Gastroesophageal sphincter (tissue), 4 donors: ENCODE results near the gene RBM17. TPM values are rescaled to one million over a fixed set of nuclear protein-coding genes. Genes with fewer than 3 reads are reported as not detected.
"Not testable (repeated sequence)": the region's sequence is repeated elsewhere in the genome, so short reads cannot be mapped to it uniquely, and the experiment has no call there.

Experiments
- ATAC-seq: fragments of 150-250 bp; one replicate; pipeline ENCODE4 v1.9.1; 2016; ENCODE audit warnings: mild to moderate bottlenecking, moderate library complexity
- H3K27ac ChIP-seq, 4 donors: fragments of 200-600 bp; sonication (generic) in 3 of 4; 1 replicate in 3 of 4; 2 replicates in 1 of 4; pipeline ENCODE4 v1.5.1; 2016 to 2019
- H3K27me3 ChIP-seq: fragments of 200-600 bp; sonication (generic); one replicate; pipeline ENCODE4 v1.5.1; 2019
- H3K36me3 ChIP-seq, 2 donors: fragments of 200-600 bp; sonication (generic); one replicate each; pipeline ENCODE4 v1.5.1; 2019; ENCODE audit warnings: control low read depth in 1 of 2
- H3K4me1 ChIP-seq, 3 donors: fragments of 200-600 bp; sonication (generic); 1 replicate in 2 of 3; 2 replicates in 1 of 3; pipeline ENCODE4 v1.5.1; 2016 to 2019; ENCODE audit warnings: control low read depth in 2 of 3
- H3K4me3 ChIP-seq, 2 donors: fragments of 200-600 bp; sonication (generic); one replicate each; pipeline ENCODE4 v1.5.1; 2019; ENCODE audit warnings: mild to moderate bottlenecking in 1 of 2, moderate library complexity in 1 of 2
- H3K9me3 ChIP-seq, 3 donors: fragments of 200-600 bp; sonication (generic); one replicate each; pipeline ENCODE4 v1.5.1; 2017 to 2019; ENCODE audit warnings: control low read depth in 2 of 3
- EP300 ChIP-seq: sonication (generic); formaldehyde crosslinking; IDR thresholded peaks from one replicate; pipeline ENCODE4 v1.6.1; 2017; ENCODE audit warnings: antibody characterized with exemption, mild to moderate bottlenecking
- POLR2A ChIP-seq, 2 donors: fragments of 450-650 bp; IDR thresholded peaks; one replicate each; pipeline ENCODE4 v1.6.1; 2017; ENCODE audit warnings: antibody characterized with exemption in 2 of 2, mild to moderate bottlenecking in 2 of 2, moderate library complexity in 1 of 2
- POLR2AphosphoS5 ChIP-seq: sonication (generic); formaldehyde crosslinking; IDR thresholded peaks from one replicate; pipeline ENCODE4 v1.6.1; 2017; ENCODE audit warnings: antibody characterized with exemption
- WGBS, 2 donors: methylation state at CpG; one replicate each; pipeline ENCODE4 v1.1.5; 2018; ENCODE audit warnings: low coverage in 1 of 2; 5-methylcytosine and 5-hydroxymethylcytosine counted together
- total RNA-seq, 4 donors: library from RNA; depleted of rRNA; stranded (reverse); fragments of >200 nt; gene quantifications; one replicate each; pipeline ENCODE4 v1.1.0, GENCODE V29; 2016
- TF ChIP-seq, protein P1 (sequence below), 4 experiments: fragments of 200-600 bp in 2 of 4; fragments of 450-650 bp in 2 of 4; sonication (generic) in 1 of 4; IDR thresholded peaks; one replicate each; pipeline ENCODE4 v1.5.1; 2017 to 2019; ENCODE audit warnings: antibody characterized with exemption in 4 of 4, mild to moderate bottlenecking in 2 of 4, moderate library complexity in 2 of 4

The RBM17 gene, protein sequence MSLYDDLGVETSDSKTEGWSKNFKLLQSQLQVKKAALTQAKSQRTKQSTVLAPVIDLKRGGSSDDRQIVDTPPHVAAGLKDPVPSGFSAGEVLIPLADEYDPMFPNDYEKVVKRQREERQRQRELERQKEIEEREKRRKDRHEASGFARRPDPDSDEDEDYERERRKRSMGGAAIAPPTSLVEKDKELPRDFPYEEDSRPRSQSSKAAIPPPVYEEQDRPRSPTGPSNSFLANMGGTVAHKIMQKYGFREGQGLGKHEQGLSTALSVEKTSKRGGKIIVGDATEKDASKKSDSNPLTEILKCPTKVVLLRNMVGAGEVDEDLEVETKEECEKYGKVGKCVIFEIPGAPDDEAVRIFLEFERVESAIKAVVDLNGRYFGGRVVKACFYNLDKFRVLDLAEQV
- total RNA-seq = 10 to 100 TPM; 51.0 to 72.9 (median 66.7) TPM

DNA sequence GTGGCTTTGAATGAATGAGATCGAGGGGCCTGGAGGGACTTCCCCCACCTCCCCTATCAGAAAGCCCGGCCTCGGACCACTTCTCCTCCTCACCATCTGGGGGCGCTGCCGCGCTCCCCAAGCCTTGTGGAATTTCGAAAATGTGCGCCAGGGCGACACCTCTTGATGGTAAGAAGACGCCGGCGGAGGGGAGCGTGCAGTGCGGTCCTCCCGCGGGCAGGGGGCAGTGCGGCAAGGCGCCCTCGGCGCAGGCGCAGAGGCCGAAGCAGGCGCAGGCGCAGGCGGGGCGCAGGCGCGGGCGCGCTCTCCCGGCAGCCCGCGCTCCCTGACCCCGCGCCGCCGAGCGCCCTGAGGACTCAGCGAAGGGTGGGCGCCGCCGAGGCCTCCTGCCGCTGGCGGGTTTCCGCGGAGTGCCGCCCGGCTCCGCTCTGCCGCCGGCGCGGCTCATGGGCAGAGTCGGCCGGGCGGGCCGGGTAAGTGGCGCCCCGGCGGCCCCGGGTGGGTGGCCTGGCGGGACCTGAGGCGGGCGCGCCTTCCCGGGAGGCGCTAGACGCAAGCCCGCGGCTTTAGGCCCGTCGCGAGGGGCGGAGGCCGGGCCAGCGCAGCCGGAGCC lies at the start of gene RBM17:
RBM17 (plus strand) TSS at position 314 of the 613 bp plus-strand sequence. CDS start 8,032 bp downstream, outside the sequence.
- H3K4me3 ChIP-seq = peak within 1 kb of the TSS; percentile 60 to 99
- H3K36me3 ChIP-seq = no peaks in the 10 kb centered on the region
- peaks cover 6 to 66% (median 28%) of the 10 kb centered on the region in 3 donors for H3K4me1 ChIP-seq
- peak within 1 kb of the TSS; percentile 36 to 94 (median 89) for H3K27ac ChIP-seq
- TF ChIP-seq POLR2AphosphoS5 (peak; percentile 50), EP300 (no peak), POLR2A (IDR thresholded peaks at IDR 0.05) (peak; percentile 71 to 83)
- TF ChIP-seq, protein P1, sequence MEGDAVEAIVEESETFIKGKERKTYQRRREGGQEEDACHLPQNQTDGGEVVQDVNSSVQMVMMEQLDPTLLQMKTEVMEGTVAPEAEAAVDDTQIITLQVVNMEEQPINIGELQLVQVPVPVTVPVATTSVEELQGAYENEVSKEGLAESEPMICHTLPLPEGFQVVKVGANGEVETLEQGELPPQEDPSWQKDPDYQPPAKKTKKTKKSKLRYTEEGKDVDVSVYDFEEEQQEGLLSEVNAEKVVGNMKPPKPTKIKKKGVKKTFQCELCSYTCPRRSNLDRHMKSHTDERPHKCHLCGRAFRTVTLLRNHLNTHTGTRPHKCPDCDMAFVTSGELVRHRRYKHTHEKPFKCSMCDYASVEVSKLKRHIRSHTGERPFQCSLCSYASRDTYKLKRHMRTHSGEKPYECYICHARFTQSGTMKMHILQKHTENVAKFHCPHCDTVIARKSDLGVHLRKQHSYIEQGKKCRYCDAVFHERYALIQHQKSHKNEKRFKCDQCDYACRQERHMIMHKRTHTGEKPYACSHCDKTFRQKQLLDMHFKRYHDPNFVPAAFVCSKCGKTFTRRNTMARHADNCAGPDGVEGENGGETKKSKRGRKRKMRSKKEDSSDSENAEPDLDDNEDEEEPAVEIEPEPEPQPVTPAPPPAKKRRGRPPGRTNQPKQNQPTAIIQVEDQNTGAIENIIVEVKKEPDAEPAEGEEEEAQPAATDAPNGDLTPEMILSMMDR (IDR thresholded peaks at IDR 0.05) = peak; percentile 98 to 100 (median 100)
- H3K27me3 ChIP-seq = peaks cover 2% of the 10 kb centered on the region
- 0% methylated on average over 5 to 6 of the region's 77 CpGs for WGBS, 2 donors
- no peaks in the 10 kb centered on the region for H3K9me3 ChIP-seq
- peak; percentile 96 for ATAC-seq

DNA sequence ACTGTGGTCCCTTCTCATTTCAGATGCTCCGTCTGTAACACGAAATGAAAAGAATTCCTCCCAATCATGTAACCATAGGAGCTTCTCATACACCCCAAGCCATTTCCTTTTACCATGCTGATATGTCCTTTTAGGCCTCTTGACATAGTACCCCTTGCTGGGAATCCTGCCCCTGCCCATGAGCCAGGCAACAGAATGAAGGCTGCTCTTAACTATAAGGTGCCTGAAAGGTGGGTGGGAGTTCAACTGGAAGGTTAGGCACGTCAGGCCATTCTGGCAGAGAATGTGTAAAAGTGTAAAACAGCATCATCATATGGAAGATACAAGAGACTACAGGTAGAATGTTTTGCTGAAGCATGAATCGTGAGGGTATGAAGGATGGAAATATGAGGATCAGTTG lies 49.1 kb upstream of the RBM17 start:
- Histone ChIP-seq H3K27me3 (no peaks in the 10 kb centered on the region), H3K4me1 (no peaks in the 10 kb centered on the region), H3K36me3 (no peaks in the 10 kb centered on the region), H3K27ac (no peak overlapping the region), H3K4me3 (no peak overlapping the region), H3K9me3 (peaks cover 0 to 5% (median 0%) of the 10 kb centered on the region in 3 donors)
- no peak for ATAC-seq
- 82 to 87% methylated on average over 4 of the region's 4 CpGs for WGBS, 2 donors
- no peak for TF ChIP-seq POLR2A (IDR thresholded peaks at IDR 0.05)
- TF ChIP-seq, protein P1 (IDR thresholded peaks at IDR 0.05) = no peak
- TF ChIP-seq POLR2AphosphoS5 = no peak
- TF ChIP-seq EP300 = no peak

DNA sequence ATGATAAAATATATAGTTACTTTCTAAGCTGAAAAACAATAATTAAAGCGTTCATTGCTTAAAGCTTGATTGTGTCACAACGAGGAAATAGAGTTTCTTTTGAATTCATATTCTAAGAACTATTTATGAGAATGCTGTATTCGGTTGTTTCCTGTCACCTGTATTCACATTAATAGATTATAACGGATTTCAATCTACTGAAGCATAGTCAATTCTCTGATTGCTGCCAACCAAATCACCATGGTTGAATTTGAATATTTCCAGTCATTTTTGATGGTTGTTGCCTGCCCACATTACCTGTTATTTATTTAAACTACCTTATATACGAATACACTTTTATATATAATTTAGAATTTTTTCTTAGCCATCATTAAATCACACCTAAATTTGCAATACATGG lies 48.6 kb upstream of the RBM17 start:
- H3K4me1 ChIP-seq = no peaks in the 10 kb centered on the region
- no peak for ATAC-seq
- H3K27me3 ChIP-seq = no peaks in the 10 kb centered on the region
- 91% methylated on average over 5 of the region's 5 CpGs for WGBS, 2 donors
- H3K27ac ChIP-seq = no peak overlapping the region
- no peak overlapping the region for H3K4me3 ChIP-seq
- no peaks in the 10 kb centered on the region for H3K36me3 ChIP-seq
- TF ChIP-seq POLR2A (IDR thresholded peaks at IDR 0.05) (no peak), POLR2AphosphoS5 (no peak), EP300 (no peak)
- TF ChIP-seq, protein P1 (IDR thresholded peaks at IDR 0.05) = no peak
- H3K9me3 ChIP-seq = peaks cover 0 to 5% (median 0%) of the 10 kb centered on the region in 3 donors

DNA sequence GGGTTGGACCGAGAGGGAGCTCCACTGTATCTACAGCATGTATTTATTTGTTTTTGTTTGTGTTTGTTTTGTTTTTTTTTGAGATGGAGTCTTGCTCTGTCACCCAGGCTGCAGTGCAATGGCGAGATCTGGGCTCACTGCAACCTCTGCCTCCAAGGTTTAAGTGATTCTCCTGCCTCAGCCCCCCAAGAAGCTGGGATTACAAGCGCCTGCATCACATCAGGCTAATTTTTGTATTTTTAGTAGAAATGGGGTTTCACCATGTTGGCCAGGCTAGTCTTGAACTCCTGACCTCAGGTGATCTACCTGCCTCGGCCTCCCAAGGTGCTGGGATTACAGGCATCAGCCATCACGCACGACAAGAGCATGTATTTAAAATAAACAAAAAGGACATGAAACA lies 45.5 kb upstream of the RBM17 start:
- not testable (repeated sequence) for H3K27ac ChIP-seq, H3K4me3 ChIP-seq, H3K27me3 ChIP-seq, H3K4me1 ChIP-seq, ATAC-seq, H3K9me3 ChIP-seq, H3K36me3 ChIP-seq
- WGBS, 2 donors = 72 to 76% methylated on average over 4 to 6 of the region's 6 CpGs

DNA sequence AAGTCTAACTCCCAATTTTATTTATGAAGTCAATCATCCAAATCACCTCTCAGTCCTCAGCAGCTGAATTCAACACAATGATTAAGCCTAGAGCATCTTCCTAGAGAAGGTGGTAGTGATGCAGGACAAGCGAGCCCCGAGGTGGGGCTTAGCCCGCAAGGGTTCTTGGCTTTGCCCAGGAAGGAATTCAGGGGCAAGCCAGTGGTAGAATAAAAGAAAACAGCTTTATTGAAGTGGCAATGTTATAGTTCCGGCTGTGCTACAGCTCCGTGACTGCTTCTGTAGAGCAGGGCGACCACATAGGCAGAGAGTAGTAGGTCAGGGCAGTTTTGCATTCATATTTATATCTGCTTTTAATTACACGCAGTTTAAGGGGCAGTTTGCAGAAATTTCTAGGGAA lies 44.8 kb upstream of the RBM17 start:
- Histone ChIP-seq H3K4me3 (no peak overlapping the region), H3K27me3 (no peaks in the 10 kb centered on the region), H3K36me3 (no peaks in the 10 kb centered on the region), H3K27ac (no peak overlapping the region), H3K9me3 (peaks cover 0 to 5% (median 0%) of the 10 kb centered on the region in 3 donors), H3K4me1 (no peaks in the 10 kb centered on the region)
- TF ChIP-seq, protein P1 (IDR thresholded peaks at IDR 0.05) = no peak
- TF ChIP-seq POLR2A (IDR thresholded peaks at IDR 0.05) = no peak
- no peak for ATAC-seq
- 80 to 100% methylated on average over 5 to 7 of the region's 7 CpGs for WGBS, 2 donors
